Skeletal muscle tissue (tissue), 4 donors: ENCODE data around the gene TSPEAR. TPM values are rescaled to one million over a fixed set of nuclear protein-coding genes. Genes with fewer than 3 reads are reported as not detected.

Experiments
- H3K27ac ChIP-seq: one replicate; pipeline ENCODE4 v1.7.0; 2013; ENCODE audit warnings: mild to moderate bottlenecking, low read depth, low read length, inconsistent platforms
- H3K27me3 ChIP-seq, 3 donors: one replicate each; pipeline ENCODE4 v1.7.0; 2013; ENCODE audit warnings: low read length in 3 of 3; ENCODE audit not compliant: control insufficient read depth in 3 of 3, insufficient read depth in 3 of 3
- H3K36me3 ChIP-seq, 3 donors: one replicate each; pipeline ENCODE4 v1.7.0; 2013; ENCODE audit warnings: low read length in 3 of 3; ENCODE audit not compliant: control insufficient read depth in 3 of 3, insufficient read depth in 3 of 3
- H3K4me1 ChIP-seq, 3 donors: one replicate each; pipeline ENCODE4 v1.7.0; 2013; ENCODE audit warnings: low read length in 3 of 3, mild to moderate bottlenecking in 3 of 3; ENCODE audit not compliant: control insufficient read depth in 3 of 3, insufficient read depth in 3 of 3
- H3K4me3 ChIP-seq, 3 donors: one replicate each; pipeline ENCODE4 v1.7.0; 2013; ENCODE audit warnings: low read length in 3 of 3
- H3K9ac ChIP-seq, 3 donors: one replicate each; pipeline ENCODE4 v1.7.0; 2013; ENCODE audit warnings: low read length in 3 of 3, mild to moderate bottlenecking in 3 of 3, moderate library complexity in 2 of 3, low read depth in 1 of 3
- H3K9me3 ChIP-seq, 3 donors: one replicate each; pipeline ENCODE4 v1.7.0; 2013; ENCODE audit warnings: low read length in 3 of 3; ENCODE audit not compliant: control insufficient read depth in 3 of 3
- total RNA-seq: library from RNA; depleted of rRNA; stranded (reverse); fragments of >200 nt; gene quantifications from one replicate; pipeline ENCODE4 v1.2.3, GENCODE V29; 2014
- donor health status: Osteomylitis.

TSPEAR gene
- total RNA-seq, 1 donor from 2014 or later = not detected

DNA sequence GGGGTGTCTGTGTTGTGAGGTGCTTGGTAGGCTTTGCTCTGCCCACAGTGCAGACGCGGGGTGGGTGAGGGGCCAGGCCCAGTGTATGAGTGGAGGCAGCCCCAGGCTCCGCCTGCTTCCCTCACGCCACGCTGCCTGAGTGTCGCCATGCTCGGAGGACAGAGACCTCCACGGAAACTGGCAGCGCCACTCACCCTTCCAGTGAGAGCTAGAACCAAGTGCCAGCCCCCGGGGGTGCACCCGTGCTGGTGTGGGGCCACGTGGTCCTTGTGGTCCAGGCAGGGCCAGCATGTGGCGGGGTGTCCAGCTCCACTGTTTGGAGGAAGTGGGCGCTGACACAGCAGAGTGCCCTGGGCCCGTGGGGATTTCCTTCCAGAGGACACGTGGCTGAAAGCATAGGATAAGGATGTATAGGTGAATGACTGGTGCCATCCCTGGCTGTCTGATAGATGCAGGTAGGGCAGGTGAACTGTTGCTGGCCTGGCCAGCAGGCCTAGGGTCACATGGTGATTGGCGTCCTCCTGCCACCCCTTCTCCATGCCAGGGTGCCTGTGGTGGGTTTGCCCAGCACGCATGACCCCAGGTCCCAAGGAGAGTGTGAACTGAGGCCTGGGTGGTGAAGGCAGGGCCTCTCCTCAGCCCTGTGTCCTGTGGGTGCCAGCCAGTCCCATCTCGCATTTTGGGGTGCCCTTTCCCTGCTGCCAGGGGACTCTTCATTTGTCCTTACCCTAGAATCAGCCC is 252.2 kb downstream of the TSPEAR start:
- Histone ChIP-seq H3K27me3 (peaks cover 18 to 31% (median 24%) of the 10 kb centered on the region in 3 donors), H3K4me3 (no peak overlapping the region), H3K9ac (no peak overlapping the region), H3K4me1 (peaks cover 2 to 16% (median 13%) of the 10 kb centered on the region in 3 donors), H3K36me3 (peaks cover 0 to 2% (median 0%) of the 10 kb centered on the region in 3 donors), H3K27ac (no peak overlapping the region), H3K9me3 (peaks cover 0 to 2% (median 0%) of the 10 kb centered on the region in 3 donors)

DNA sequence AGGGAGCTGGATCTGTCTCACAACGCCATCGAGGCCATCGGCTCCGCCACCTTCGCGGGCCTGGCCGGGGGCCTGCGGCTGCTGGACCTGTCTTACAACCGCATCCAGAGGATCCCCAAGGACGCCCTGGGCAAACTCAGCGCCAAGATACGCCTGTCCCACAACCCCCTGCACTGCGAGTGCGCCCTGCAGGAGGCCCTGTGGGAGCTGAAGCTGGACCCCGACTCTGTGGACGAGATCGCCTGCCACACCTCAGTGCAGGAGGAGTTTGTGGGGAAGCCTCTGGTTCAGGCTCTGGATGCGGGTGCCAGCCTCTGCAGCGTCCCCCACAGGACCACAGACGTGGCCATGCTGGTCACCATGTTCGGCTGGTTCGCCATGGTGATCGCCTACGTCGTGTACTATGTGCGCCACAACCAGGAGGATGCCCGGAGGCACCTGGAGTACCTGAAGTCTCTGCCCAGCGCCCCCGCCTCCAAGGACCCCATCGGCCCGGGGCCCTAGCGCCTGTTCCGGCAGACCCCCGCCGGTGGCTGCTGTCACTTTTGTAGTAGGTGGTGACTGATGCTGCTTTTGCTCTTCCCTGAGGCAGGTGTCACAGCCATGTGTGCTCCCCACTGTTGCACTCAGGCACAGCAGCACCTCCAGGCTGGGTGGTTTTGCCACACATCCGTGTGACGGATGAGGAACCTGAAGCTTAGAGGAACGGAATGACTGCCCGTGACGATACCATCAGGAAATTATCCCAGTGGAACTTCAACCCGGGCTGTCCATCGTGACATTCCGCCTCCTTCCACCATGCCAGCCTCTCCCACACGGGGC is 254.2 kb downstream of the TSPEAR start:
- H3K9me3 ChIP-seq = peaks cover 0 to 2% (median 0%) of the 10 kb centered on the region in 3 donors
- H3K27me3 ChIP-seq = peaks cover 12 to 18% (median 16%) of the 10 kb centered on the region in 3 donors
- no peak overlapping the region for H3K4me3 ChIP-seq
- no peak overlapping the region for H3K9ac ChIP-seq
- no peak overlapping the region for H3K27ac ChIP-seq
- H3K36me3 ChIP-seq = peaks cover 0 to 2% (median 0%) of the 10 kb centered on the region in 3 donors
- H3K4me1 ChIP-seq = peaks cover 2 to 14% (median 13%) of the 10 kb centered on the region in 3 donors

DNA sequence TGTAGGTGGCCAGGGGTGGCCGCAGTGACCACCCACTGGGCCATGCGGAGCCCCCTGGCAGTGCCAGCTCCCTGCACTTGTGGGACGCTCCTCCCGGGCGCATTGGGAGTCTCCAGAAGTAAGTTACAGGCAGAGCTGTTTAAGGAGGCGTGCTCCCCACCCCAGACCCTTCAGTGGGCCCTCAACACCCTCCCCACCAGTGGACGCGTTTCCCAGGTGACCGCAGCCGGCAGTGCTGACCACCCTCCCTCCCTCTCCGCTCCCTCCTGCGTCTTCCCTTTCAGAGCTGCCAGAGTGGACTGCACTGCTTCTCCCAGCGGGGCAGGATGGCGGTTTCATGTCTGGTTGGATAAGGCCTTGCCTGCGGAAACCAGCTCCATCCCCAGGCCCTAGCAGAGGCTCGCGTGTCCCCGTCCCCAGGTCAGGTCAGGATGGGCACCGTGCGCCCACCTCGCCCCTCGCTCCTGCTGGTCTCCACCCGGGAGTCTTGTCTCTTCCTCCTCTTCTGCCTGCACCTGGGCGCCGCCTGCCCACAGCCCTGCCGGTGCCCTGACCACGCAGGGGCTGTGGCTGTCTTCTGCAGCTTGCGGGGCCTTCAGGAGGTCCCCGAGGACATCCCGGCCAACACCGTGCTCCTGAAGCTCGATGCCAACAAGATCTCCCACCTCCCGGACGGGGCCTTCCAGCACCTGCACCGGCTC is 255.0 kb downstream of the TSPEAR start:
- Histone ChIP-seq H3K9me3 (peaks cover 0 to 2% (median 0%) of the 10 kb centered on the region in 3 donors), H3K4me1 (peaks cover 2 to 6% (median 5%) of the 10 kb centered on the region in 3 donors), H3K9ac (no peak overlapping the region), H3K27ac (no peak overlapping the region), H3K4me3 (peak overlapping the region in 1 of 3 donors; percentile 6), H3K27me3 (peaks cover 13 to 20% (median 16%) of the 10 kb centered on the region in 3 donors), H3K36me3 (peaks cover 0 to 2% (median 0%) of the 10 kb centered on the region in 3 donors)

DNA sequence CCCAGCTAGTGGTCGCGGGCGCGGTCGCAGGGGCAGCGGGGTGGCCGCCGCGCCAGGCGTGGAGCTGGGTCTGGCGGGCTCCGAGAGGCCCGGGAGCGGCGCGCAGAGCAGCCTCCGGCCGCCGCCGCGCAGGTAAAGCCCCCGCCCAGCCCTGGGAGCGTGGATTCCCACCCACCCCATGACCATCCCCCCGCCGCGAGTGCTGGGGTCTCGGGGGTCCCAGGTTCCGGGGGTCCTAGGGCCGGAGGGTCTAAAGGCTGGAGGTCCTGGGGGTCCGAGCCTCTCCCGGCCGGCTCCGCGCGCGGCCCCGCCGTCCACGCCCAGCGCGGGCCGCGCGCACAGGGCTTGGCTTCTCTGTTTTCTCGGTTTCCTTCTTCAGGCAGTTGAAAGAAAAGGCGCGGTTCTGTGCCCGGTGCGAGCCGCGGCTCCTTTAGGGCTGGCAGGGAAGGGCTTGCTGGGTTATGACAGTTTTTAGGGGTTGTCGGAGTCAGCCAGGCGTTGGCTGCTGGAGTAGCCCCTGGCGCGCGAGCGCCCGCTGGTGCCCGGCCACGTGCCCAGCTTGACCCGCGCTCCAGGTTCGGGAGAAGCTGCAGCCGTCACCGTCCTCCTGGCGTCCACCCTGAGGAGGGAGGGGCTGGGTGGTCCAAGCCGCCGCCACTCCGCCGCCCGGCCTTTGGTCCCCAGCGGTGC is 255.7 kb downstream of the TSPEAR start:
- Histone ChIP-seq H3K4me1 (peaks cover 0 to 4% (median 2%) of the 10 kb centered on the region in 3 donors), H3K27ac (no peak overlapping the region), H3K9me3 (peaks cover 0 to 2% (median 0%) of the 10 kb centered on the region in 3 donors), H3K4me3 (peak overlapping the region in 2 of 3 donors; percentile 45 to 60), H3K36me3 (peaks cover 0 to 2% (median 0%) of the 10 kb centered on the region in 3 donors), H3K27me3 (peaks cover 16 to 23% (median 17%) of the 10 kb centered on the region in 3 donors), H3K9ac (peak overlapping the region in 1 of 3 donors; percentile 8)

DNA sequence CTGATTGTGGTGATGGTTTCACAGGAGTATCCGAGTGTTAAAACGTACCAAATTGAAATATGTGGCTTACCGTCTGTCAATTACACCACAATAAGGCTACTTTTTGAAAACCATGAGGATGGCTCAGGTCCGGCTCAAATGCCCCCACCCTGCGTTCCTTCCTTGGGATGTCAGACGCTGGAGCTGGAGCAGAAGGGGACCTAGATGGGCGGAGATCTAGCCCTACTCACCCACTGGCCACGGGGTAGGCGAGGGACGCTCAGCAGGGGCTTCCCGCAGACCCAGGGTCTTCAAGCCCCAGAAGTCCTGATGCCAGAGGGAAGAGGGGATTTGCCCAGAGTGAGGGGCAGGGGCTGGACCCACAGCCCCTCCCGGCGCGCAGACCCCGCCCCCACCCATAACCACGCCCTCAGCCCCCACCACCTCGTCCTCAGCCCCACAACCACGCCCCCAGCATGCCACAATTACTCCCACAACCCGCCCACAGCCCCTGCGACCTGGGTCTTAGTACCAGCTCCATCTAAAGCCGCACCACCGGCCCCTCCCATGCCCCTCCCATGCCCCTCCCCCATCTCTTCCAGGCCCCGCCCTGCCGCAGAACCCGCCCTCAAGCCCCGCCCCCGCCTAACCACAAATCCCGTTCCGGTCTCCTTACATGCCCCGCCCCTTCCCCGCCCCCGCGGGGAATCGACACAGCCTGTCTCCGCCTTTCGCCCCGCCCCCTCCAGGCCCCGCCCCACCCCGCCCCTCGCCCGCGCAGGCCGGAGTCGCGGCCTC is 256.4 kb downstream of the TSPEAR start, which contains the start of gene LRRC3:
LRRC3 (plus strand) TSS at position 764 of the 777 bp plus-strand sequence. CDS start 1,135 bp downstream, outside the sequence.
- peaks cover 0 to 4% (median 2%) of the 10 kb centered on the region in 3 donors for H3K4me1 ChIP-seq
- H3K36me3 ChIP-seq = peaks cover 0 to 2% (median 0%) of the 10 kb centered on the region in 3 donors
- H3K27me3 ChIP-seq = peaks cover 23 to 30% (median 23%) of the 10 kb centered on the region in 3 donors
- peak within 1 kb of the TSS in 2 of 3 donors; percentile 45 to 60 for H3K4me3 ChIP-seq
- H3K9ac ChIP-seq = peak within 1 kb of the TSS in 1 of 3 donors; percentile 8
- peaks cover 0 to 2% (median 0%) of the 10 kb centered on the region in 3 donors for H3K9me3 ChIP-seq
- no peak within 1 kb of the TSS for H3K27ac ChIP-seq

DNA sequence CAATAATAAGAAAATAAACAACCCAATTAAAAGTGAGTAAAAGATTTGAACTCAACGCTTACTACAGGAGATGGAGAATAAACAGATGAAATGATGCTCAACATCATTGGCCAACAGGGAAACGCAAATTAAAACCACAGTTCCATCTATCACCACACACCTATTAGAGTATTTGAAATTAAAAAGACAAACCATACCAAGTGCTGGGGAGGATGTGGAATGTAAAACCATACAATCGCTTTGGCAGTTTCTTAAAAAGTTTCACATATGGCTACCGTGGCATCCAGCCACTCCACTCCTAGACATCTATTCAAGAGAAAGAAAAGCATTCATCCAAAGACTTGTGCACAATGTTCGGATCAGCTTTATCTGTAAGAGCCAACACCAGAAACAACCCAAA is 257.3 kb downstream of the TSPEAR start:
- no peak overlapping the region for H3K4me3 ChIP-seq
- peaks cover 28 to 36% (median 31%) of the 10 kb centered on the region in 3 donors for H3K27me3 ChIP-seq

DNA sequence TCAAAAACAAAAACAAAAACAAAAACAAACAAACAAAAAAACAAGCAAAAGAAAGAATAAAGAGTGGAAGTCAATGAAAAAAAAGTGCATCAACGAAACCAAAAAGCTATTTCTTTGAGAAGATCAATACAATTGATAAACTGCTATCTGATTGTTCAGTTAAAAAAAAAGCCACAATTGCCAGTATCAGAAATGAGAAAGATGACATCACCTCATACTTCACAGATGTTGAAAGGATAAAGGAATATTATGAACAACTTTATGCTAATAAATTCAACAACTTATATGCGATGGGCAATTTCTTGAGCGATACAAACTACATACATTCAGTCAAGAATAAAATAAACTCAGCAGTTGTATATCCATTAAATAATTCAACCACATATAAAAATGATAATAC is 258.3 kb downstream of the TSPEAR start:
- no peak overlapping the region for H3K27ac ChIP-seq
- H3K27me3 ChIP-seq = peaks cover 38 to 43% (median 41%) of the 10 kb centered on the region in 3 donors
- H3K36me3 ChIP-seq = peaks cover 0 to 2% (median 0%) of the 10 kb centered on the region in 3 donors
- H3K9me3 ChIP-seq = peaks cover 0 to 2% (median 0%) of the 10 kb centered on the region in 3 donors
- peaks cover 0 to 4% (median 2%) of the 10 kb centered on the region in 3 donors for H3K4me1 ChIP-seq
- no peak overlapping the region for H3K4me3 ChIP-seq
- H3K9ac ChIP-seq = no peak overlapping the region

More for the DNA sequence above, 257.3 kb downstream of the TSPEAR start:
- peaks cover 0 to 2% (median 0%) of the 10 kb centered on the region in 3 donors for H3K9me3 ChIP-seq
- H3K27ac ChIP-seq = no peak overlapping the region
- peaks cover 0 to 2% (median 0%) of the 10 kb centered on the region in 3 donors for H3K36me3 ChIP-seq
- peaks cover 0 to 4% (median 2%) of the 10 kb centered on the region in 3 donors for H3K4me1 ChIP-seq
- no peak overlapping the region for H3K9ac ChIP-seq

DNA sequence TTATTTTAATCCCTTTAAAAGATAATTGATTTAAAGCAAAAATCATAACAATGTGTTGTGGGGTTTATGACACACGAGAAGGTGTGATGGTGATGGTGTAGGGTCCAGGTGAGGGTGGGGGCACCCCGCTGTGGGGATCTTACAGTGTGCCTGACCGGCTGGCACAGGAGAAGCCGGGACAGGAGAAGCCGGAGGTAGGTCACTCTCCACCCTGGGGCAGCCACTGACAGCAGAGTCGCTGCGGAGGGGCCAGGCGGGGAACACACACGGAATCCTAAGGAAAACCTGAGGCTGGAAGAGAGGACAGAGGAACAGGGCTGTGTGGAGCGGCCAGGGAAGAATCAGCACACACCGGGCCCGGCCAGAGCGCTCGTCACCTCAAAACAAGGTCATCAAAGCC is 260.4 kb downstream of the TSPEAR start:
- Histone ChIP-seq H3K27ac (no peak overlapping the region), H3K36me3 (no peaks in the 10 kb centered on the region), H3K9me3 (peaks cover 0 to 2% (median 0%) of the 10 kb centered on the region in 3 donors), H3K4me1 (peaks cover 0 to under 1% (median under 1%) of the 10 kb centered on the region in 3 donors), H3K27me3 (peaks cover 22 to 33% (median 32%) of the 10 kb centered on the region in 3 donors), H3K9ac (no peak overlapping the region), H3K4me3 (no peak overlapping the region)
